Lower lobe of right lung (tissue), 2 donors: Measurements from ENCODE around the gene SLC2A4RG. TPM values are rescaled to one million over a fixed set of nuclear protein-coding genes. Genes with fewer than 3 reads are reported as not detected.

Experiments used
- ATAC-seq, 2 donors: fragments of 200-7000 bp; cut with Tn5 transposase; one replicate each; pipeline ENCODE4 v1.9.1; 2020 to 2022; ENCODE audit warnings: mild to moderate bottlenecking in 2 of 2, moderate library complexity in 2 of 2
- DNase-seq: peaks from one replicate; pipeline ENCODE4 v3.0.0-alpha.2; 2020
- H3K27ac ChIP-seq: fragments of 200-600 bp; one replicate; pipeline ENCODE4 v1.8.0; 2022
- H3K27me3 ChIP-seq: fragments of 200-600 bp; one replicate; pipeline ENCODE4 v1.8.0; 2022; ENCODE audit warnings: low read depth
- H3K36me3 ChIP-seq: fragments of 200-600 bp; one replicate; pipeline ENCODE4 v1.8.0; 2022; ENCODE audit warnings: mild to moderate bottlenecking
- H3K4me1 ChIP-seq: fragments of 200-600 bp; one replicate; pipeline ENCODE4 v1.8.0; 2022
- H3K4me3 ChIP-seq: fragments of 200-600 bp; one replicate; pipeline ENCODE4 v1.8.0; 2022; ENCODE audit warnings: mild to moderate bottlenecking
- H3K9me3 ChIP-seq: fragments of 200-600 bp; one replicate; pipeline ENCODE4 v1.8.0; 2022
- CTCF ChIP-seq: fragments of 200-600 bp; IDR thresholded peaks from one replicate; pipeline ENCODE4 v1.8.0; 2022; ENCODE audit warnings: antibody characterized with exemption, mild to moderate bottlenecking
- intact Hi-C: fragments of 100-400 bp; cut with DNase I; formaldehyde crosslinking; loops from one replicate; pipeline ENCODE4 v1.11.0; 2022
- total RNA-seq: library from RNA; stranded (reverse); fragmentation: NEBNext Ultra II Directional; extraction: Animal tissue kit (Norgen Biotek cat#: 25700); gene quantifications from one replicate; pipeline ENCODE4 v1.2.1, GENCODE V29; 2021
- donor health status: DM: no; HTN: yes; CAD: no; lungs with severe emphysema.

Gene SLC2A4RG
- total RNA-seq, 1 donor from 2014 or later: 50.5 TPM

GRCh38 chr20:63744158-63744557 is 4.6 kb downstream of the SLC2A4RG start:
- TF ChIP-seq CTCF: no peak
- ATAC-seq: no peak
- intact Hi-C loops: no loop called here
- Histone ChIP-seq H3K27me3 (no peaks in the 10 kb centered on the region), H3K4me3 (no peak overlapping the region), H3K9me3 (no peaks in the 10 kb centered on the region), H3K27ac (no peak overlapping the region), H3K4me1 (peaks cover 15% of the 10 kb centered on the region), H3K36me3 (peaks cover 36% of the 10 kb centered on the region)
- no peak for DNase-seq

GRCh38 chr20:63744574-63745423 is 5.2 kb downstream of the SLC2A4RG start:
- no peaks in the 10 kb centered on the region for H3K27me3 ChIP-seq
- H3K36me3 ChIP-seq: peaks cover 36% of the 10 kb centered on the region
- intact Hi-C loops: no loop called here
- H3K9me3 ChIP-seq: no peaks in the 10 kb centered on the region
- TF ChIP-seq CTCF: no peak
- peaks cover 14% of the 10 kb centered on the region for H3K4me1 ChIP-seq
- DNase-seq: no peak
- no peak for ATAC-seq
- no peak overlapping the region for H3K27ac ChIP-seq
- no peak overlapping the region for H3K4me3 ChIP-seq

- no peak overlapping the region for H3K4me3 ChIP-seq
- ATAC-seq (no peak), DNase-seq (no peak)
- no peaks in the 10 kb centered on the region for H3K27me3 ChIP-seq
- H3K4me1 ChIP-seq: peaks cover 14% of the 10 kb centered on the region
- intact Hi-C loops: no loop called here
- TF ChIP-seq CTCF: no peak
- H3K9me3 ChIP-seq: no peaks in the 10 kb centered on the region
- peaks cover 36% of the 10 kb centered on the region for H3K36me3 ChIP-seq
- no peak overlapping the region for H3K27ac ChIP-seq
Measured at GRCh38 chr20:63745424-63745805, 5.8 kb downstream of the SLC2A4RG start.

- Histone ChIP-seq H3K27me3 (no peaks in the 10 kb centered on the region), H3K36me3 (peaks cover 36% of the 10 kb centered on the region), H3K9me3 (no peaks in the 10 kb centered on the region), H3K4me3 (no peak overlapping the region), H3K4me1 (peaks cover 11% of the 10 kb centered on the region), H3K27ac (no peak overlapping the region)
- no peak for TF ChIP-seq CTCF
- no peak for DNase-seq
- intact Hi-C loops: no loop called here
- ATAC-seq: no peak
Measured at GRCh38 chr20:63745961-63746731, 6.6 kb downstream of the SLC2A4RG start.

DNA sequence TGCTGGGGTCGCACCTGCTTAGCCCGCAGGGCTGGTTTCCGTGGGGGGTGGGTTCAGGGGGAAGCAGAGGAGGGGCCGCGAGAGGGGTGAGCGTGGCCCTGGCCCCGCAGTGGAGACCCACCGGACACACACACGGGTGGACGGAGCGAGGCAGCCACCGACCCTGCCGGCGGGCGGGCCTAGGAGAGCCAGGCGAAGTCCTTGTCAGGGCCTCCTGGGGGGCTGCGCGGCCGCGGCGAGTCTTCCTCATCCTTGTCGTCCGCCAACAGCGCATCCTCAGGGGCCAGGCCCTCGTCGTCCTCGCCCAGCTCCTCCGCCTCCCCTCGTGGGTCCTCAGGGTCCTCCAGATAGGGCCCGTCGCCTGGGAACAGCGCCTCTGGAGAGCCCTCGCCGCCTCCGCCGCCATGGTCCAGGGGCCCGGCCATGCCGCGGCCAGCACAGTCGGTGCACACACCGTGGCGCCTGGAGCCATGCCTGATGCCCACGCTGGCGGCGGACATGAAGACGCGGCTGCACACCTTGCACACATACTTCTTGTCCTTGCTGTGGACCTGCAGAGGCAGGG is 7.3 kb downstream of the SLC2A4RG start:
- Histone ChIP-seq H3K9me3 (no peaks in the 10 kb centered on the region), H3K4me1 (peaks cover 4% of the 10 kb centered on the region), H3K27me3 (no peaks in the 10 kb centered on the region), H3K4me3 (no peak overlapping the region), H3K27ac (no peak overlapping the region), H3K36me3 (peaks cover 31% of the 10 kb centered on the region)
- ATAC-seq (no peak), DNase-seq (no peak)
- intact Hi-C loops: no loop called here
- no peak for TF ChIP-seq CTCF
